Superior temporal gyrus (tissue), 1 donor: Measurements from ENCODE around the gene TIMP4.

Experiments
- DNase-seq: peaks from one replicate; pipeline ENCODE4 v3.0.0-alpha.2; 2016; ENCODE audit errors: extremely low spot score

TIMP4 gene

GRCh38 chr3:12158387-12159226, at the start of gene TIMP4:
Gene TIMP4 (minus strand): TSS chr3:12158912. CDS start chr3:12158840, 72 bp downstream.
- DNase-seq: no peak

- DNase-seq: no peak
Measured at GRCh38 chr3:12205171-12205570, 46.5 kb upstream of the TIMP4 start.

GRCh38 chr3:12201813-12202212, 43.1 kb upstream of the TIMP4 start:
- no peak for DNase-seq

- DNase-seq: no peak
Measured at GRCh38 chr3:12198301-12198700, 39.6 kb upstream of the TIMP4 start.

GRCh38 chr3:12197475-12197874, 38.8 kb upstream of the TIMP4 start:
- no peak for DNase-seq

- no peak for DNase-seq
Measured at GRCh38 chr3:12196684-12197083, 38.0 kb upstream of the TIMP4 start.

- no peak for DNase-seq
Measured at GRCh38 chr3:12195231-12195630, 36.5 kb upstream of the TIMP4 start.

- DNase-seq: no peak
Measured at GRCh38 chr3:12194669-12195161, 36.0 kb upstream of the TIMP4 start.

GRCh38 chr3:12194209-12194608, 35.5 kb upstream of the TIMP4 start:
- peak; percentile 72 for DNase-seq

GRCh38 chr3:12193485-12194165, 34.9 kb upstream of the TIMP4 start:
- DNase-seq: no peak

- DNase-seq: no peak
Measured at GRCh38 chr3:12192655-12193484, 34.2 kb upstream of the TIMP4 start.

GRCh38 chr3:12192173-12192572, 33.5 kb upstream of the TIMP4 start:
- no peak for DNase-seq

GRCh38 chr3:12191559-12191958, 32.8 kb upstream of the TIMP4 start:
- no peak for DNase-seq

- no peak for DNase-seq
Measured at GRCh38 chr3:12190832-12191231, 32.1 kb upstream of the TIMP4 start.

- DNase-seq: no peak
Measured at GRCh38 chr3:12190221-12190807, 31.6 kb upstream of the TIMP4 start.

- DNase-seq: no peak
Measured at GRCh38 chr3:12188681-12189287, 30.1 kb upstream of the TIMP4 start.

- no peak for DNase-seq
Measured at GRCh38 chr3:12188328-12188648, 29.6 kb upstream of the TIMP4 start.

GRCh38 chr3:12187448-12188327, 29.0 kb upstream of the TIMP4 start:
- DNase-seq: no peak

- DNase-seq: no peak
Measured at GRCh38 chr3:12186515-12187286, 28.0 kb upstream of the TIMP4 start.

- DNase-seq: no peak
Measured at GRCh38 chr3:12186046-12186445, 27.3 kb upstream of the TIMP4 start.
